GM12872 (cell line): ENCODE results near the gene IKBKE.

Experiments used
- TF ChIP-seq, protein P1 (sequence below): IDR thresholded peaks from 3 replicates; pipeline ENCODE4 v1.5.1; 2011; ENCODE audit warnings: low read depth, mild to moderate bottlenecking, low read length, moderate library complexity; ENCODE audit not compliant: insufficient read depth

The IKBKE gene

DNA sequence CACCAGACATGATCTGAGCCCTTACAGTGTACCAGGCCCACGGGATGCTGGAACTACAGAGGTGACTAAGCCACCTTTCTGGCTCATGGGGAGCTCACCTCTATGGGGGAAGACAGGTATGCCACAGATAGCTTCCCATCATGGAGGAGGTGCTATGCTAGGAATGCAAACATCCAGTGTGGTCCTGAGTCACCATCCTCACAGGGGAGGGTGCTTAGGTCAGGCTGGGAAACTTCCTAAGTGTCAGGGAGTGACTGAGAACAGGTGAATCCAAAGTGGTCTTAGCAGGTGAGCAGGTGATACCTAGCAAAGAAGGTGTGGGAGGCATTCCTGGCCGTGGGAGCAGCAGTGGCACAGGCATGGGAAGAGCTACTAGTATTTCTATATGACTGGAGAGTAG is 28.4 kb downstream of the IKBKE start:
- TF ChIP-seq, protein P1, sequence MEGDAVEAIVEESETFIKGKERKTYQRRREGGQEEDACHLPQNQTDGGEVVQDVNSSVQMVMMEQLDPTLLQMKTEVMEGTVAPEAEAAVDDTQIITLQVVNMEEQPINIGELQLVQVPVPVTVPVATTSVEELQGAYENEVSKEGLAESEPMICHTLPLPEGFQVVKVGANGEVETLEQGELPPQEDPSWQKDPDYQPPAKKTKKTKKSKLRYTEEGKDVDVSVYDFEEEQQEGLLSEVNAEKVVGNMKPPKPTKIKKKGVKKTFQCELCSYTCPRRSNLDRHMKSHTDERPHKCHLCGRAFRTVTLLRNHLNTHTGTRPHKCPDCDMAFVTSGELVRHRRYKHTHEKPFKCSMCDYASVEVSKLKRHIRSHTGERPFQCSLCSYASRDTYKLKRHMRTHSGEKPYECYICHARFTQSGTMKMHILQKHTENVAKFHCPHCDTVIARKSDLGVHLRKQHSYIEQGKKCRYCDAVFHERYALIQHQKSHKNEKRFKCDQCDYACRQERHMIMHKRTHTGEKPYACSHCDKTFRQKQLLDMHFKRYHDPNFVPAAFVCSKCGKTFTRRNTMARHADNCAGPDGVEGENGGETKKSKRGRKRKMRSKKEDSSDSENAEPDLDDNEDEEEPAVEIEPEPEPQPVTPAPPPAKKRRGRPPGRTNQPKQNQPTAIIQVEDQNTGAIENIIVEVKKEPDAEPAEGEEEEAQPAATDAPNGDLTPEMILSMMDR: no peak

GRCh38 chr1:206500046-206500445 is 29.8 kb downstream of the IKBKE start:
- TF ChIP-seq, protein P1: no peak

DNA sequence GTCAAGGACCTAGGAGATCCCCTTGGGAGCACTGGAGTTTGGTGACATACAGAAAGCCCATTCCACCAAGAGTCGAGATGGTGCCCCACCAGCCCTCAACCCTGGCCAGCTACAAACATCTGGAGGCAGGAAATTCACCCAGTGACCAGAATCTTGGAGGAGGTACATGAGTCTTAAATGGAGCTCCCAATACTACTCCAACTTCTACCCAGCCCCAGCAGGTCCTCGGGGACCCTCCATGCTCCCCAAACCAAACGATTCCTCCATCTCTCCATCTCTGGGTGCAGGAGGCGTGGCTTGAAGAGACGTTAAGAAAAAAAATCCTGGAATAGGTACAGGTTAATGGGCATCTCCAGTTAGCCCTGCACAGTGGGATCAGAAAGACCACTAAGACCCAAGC is 31.6 kb downstream of the IKBKE start:
- TF ChIP-seq, protein P1: no peak

DNA sequence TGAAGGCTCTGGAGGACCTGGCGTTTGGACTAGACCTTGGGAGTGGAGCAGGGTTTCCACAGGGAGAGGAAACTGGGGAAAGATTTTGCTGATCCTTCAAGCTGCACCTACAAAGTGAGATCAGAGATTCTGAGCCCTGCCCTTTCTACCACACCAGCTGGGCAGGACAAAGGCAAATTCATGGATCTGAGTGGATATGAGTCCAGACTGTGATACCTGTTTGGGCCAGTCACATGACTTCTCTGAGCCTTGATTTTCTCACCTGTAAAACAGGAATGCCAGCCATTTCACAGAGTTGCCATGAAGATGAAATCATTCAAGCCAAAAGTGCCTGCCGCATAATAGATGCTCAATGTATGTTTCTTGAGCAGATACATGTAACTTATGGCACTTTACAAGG is 32.1 kb downstream of the IKBKE start:
- TF ChIP-seq, protein P1: no peak

DNA sequence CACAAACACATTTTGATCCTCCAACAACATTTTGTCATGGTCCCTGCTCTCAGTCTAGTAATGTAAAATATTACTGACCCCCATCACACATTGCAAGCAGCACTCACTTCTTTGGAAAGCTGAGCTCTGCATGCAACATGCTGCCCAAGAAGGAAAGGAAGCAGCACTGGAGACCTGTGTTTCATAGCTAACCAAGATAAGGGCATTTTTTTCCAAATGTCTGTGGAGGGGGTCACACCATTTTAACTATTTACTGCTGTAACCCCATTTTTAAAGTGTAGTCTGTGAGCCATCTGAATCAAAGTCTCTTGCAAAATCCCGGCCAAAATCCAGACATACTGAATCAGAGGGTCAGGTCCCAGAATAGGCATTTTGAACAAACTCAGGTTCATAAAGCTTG is 32.5 kb downstream of the IKBKE start:
- TF ChIP-seq, protein P1: no peak

DNA sequence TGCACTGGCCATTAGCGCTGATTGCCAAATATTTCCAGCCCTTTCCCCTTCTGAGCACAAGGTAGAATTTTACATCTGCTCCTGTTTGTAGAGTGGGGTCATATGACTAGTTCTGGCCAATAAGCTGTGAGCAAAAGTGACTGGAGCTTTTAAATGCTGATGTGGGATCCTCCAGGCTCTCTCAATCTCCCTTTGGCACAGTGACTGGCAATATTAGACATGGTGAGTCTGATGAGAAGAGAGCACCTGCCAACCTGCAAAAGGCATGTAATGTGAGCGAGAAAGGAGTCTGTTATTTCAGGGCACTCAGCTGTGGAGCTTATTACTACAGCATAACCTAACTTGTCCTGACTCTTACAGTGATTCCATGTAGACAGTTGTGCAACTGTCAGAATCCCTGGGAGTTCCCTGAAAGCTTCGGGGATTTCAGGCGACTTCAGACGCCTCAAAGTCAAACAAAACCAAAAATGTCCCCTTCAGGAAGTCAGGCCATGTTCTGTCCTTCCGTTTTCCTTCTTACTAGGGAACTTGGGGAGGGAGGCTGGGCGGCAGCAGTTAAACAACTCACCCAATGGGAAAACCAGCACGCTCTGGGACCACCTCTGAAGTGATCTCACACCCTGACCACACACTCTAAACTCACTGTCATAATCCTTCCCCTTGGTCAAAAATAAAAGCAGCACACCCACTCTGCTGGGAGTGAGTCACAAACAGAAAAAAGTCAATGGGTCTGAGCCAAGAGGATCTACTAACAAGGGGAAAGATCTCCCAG is 33.5 kb downstream of the IKBKE start:
- TF ChIP-seq, protein P1: no peak

DNA sequence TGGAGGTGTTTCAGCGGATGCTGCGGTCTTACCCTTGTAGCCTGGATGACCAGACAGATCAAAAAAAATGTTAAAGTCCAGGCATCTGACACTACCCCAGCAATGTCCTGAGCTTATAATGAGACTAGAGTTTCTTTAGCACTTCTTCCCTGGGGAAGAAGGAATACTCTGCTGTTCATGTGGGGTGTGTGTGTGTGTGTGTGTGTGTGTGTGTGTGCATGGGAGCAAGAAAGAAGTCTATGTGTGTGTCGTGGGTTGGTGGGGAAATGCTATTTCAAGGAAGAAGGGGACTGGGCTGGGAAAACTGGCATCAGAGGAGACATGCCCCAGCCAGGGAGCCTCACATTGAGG is 34.1 kb downstream of the IKBKE start:
- TF ChIP-seq, protein P1: no peak
